GM18502 (cell line): ENCODE measurements around the gene GLP1R.

Experiments used
- ATAC-seq: cut with Tn5 transposase; IDR thresholded peaks from one replicate; pipeline ENCODE4 v1.9.1; 2021; ENCODE audit warnings: mild to moderate bottlenecking; ENCODE audit not compliant: unreplicated experiment, poor library complexity

GLP1R gene

GRCh38 chr6:39060467-39061160, 12.0 kb downstream of the GLP1R start:
- no peak for ATAC-seq

- no peak for ATAC-seq
Observed at GRCh38 chr6:39061182-39061581, 12.6 kb downstream of the GLP1R start.

- no peak for ATAC-seq
Observed at GRCh38 chr6:39061588-39061987, 13.0 kb downstream of the GLP1R start.

GRCh38 chr6:39062014-39062740, 13.6 kb downstream of the GLP1R start:
- no peak for ATAC-seq

GRCh38 chr6:39063526-39063925, 14.9 kb downstream of the GLP1R start:
- ATAC-seq: no peak

- no peak for ATAC-seq
Observed at GRCh38 chr6:39065561-39065960, 17.0 kb downstream of the GLP1R start.

GRCh38 chr6:39068391-39068790, 19.8 kb downstream of the GLP1R start:
- ATAC-seq: no peak

GRCh38 chr6:39072830-39073229, 24.2 kb downstream of the GLP1R start:
- ATAC-seq: no peak

- no peak for ATAC-seq
Observed at GRCh38 chr6:39073471-39074355, 25.1 kb downstream of the GLP1R start.

GRCh38 chr6:39074486-39074885, 25.9 kb downstream of the GLP1R start:
- no peak for ATAC-seq

- no peak for ATAC-seq
Observed at GRCh38 chr6:39075010-39075686, 26.6 kb downstream of the GLP1R start.

- no peak for ATAC-seq
Observed at GRCh38 chr6:39075807-39076622, 27.4 kb downstream of the GLP1R start.

- ATAC-seq: no peak
Observed at GRCh38 chr6:39076623-39077535, 28.3 kb downstream of the GLP1R start.

- no peak for ATAC-seq
Observed at GRCh38 chr6:39077882-39078594, 29.5 kb downstream of the GLP1R start.

GRCh38 chr6:39078695-39079094, 30.1 kb downstream of the GLP1R start:
- no peak for ATAC-seq

- no peak for ATAC-seq
Observed at GRCh38 chr6:39079197-39080125, 30.9 kb downstream of the GLP1R start.
